ENCODE results near the gene SIX3. TPM values are rescaled to one million over a fixed set of nuclear protein-coding genes. Genes with fewer than 3 reads are reported as not detected.

The SIX3 gene
- total and polyA plus RNA-seq, 2 of the 4 experiments (the other 2 are of a cell fraction) = not detected

GRCh38 chr2:44951714-44952113 is 10.2 kb downstream of the SIX3 start:
- POLR2A ChIA-PET (ENCODE audit: unreplicated experiment) = no interaction called here
- intact Hi-C loops (cut with micrococcal nuclease) (loop anchor here (10.0 kb wide), 1 partner anchor 657 kb away; no protein-coding TSS in a partner anchor), in situ Hi-C loops (cut with MboI; ENCODE audit: low sequenced_read_pairs) (loop anchor here (10.0 to 25.0 kb wide), 2 partner anchors 464 to 557 kb away; no protein-coding TSS in a partner anchor), dilution Hi-C loops (cut with HindIII; ENCODE audit: low sequenced_read_pairs, unreplicated experiment) (no loop called here)
- Histone ChIP-seq H3K27ac (ENCODE audit: insufficient read depth, low read length) (no peak overlapping the region), H2BK20ac (ENCODE audit: low read depth, low read length) (no peak overlapping the region), H3K4me2 (ENCODE audit: low read depth, low read length) (no peak overlapping the region; the same call in 1 of the 2 replicates), H4K91ac (ENCODE audit: insufficient read depth, low read depth, low read length) (no peak overlapping the region), H3K4ac (ENCODE audit: low read depth, low read length) (no peak overlapping the region), H4K5ac (ENCODE audit: low read depth, low read length) (no peak overlapping the region), H4K8ac (ENCODE audit: low read depth in 2 of 2, low read length in 2 of 2) (no peak overlapping the region), H3K9me1 (ENCODE audit: insufficient read depth, low read length) (no peaks in the 10 kb centered on the region), H2AK5ac (ENCODE audit: low read depth, low read length) (no peak overlapping the region), H2BK120ac (ENCODE audit: low read depth, low read length) (no peak overlapping the region), H3K56ac (ENCODE audit: extremely low read depth, insufficient read depth, low read length) (no peak overlapping the region), H3K79me1 (ENCODE audit: low read depth in 1 of 2, low read length in 2 of 2) (no peaks in the 10 kb centered on the region), H2AK9ac (replicated peaks; ENCODE audit: low read depth, low read length, poor library complexity) (no peak overlapping the region), H4K20me1 (ENCODE audit: insufficient read depth, low read length) (no peaks in the 10 kb centered on the region), H2BK15ac (ENCODE audit: low read depth, low read length) (no peak overlapping the region), H3K4me1 (ENCODE audit: control insufficient read depth, insufficient read depth, low read length) (no peaks in the 10 kb centered on the region), H3K18ac (ENCODE audit: low read depth, low read length) (no peak overlapping the region), H3K9ac (ENCODE audit: low read depth, low read length) (no peak overlapping the region), H3K4me3 (ENCODE audit: insufficient read depth, low read depth, low read length) (no peak overlapping the region), H3K14ac (replicated peaks; ENCODE audit: low read depth, low read length) (no peak overlapping the region), H3K23ac (ENCODE audit: low read depth, low read length) (no peak overlapping the region), H2AFZ (replicated peaks; ENCODE audit: low read length, poor library complexity) (peak overlapping the region; percentile 18), H3K27me3 (ENCODE audit: control insufficient read depth, insufficient read depth, low read length) (peaks cover 92% of the 10 kb centered on the region), H3K36me3 (ENCODE audit: control insufficient read depth, insufficient read depth, low read length) (no peaks in the 10 kb centered on the region), H2BK5ac (ENCODE audit: low read depth, low read length, poor library complexity, severe bottlenecking) (no peak overlapping the region), H3K9me3 (ENCODE audit: control insufficient read depth, insufficient read depth, low read length) (no peaks in the 10 kb centered on the region)
- no peak for TF ChIP-seq MAZ (IDR thresholded peaks at IDR 0.05; ENCODE audit: borderline replicate concordance, low read depth, low read length)
- WGBS, 2 experiments (ENCODE audit: extremely low coverage in 2 of 2, insufficient read length in 1 of 2) = 10% methylated on average over 3 of the region's 8 CpGs; no CpG with 5 or more reads in 1 of the 2 experiments
- DNase-seq (no peak), ATAC-seq (ENCODE audit: low read depth) (no peak)
- no TSS peak for BruUV-seq (replicated peaks)
- CTCF ChIA-PET = no interaction called here
